GM20431 (cell line): Measurements from ENCODE around the gene KRT6A.

Source experiments
- in situ Hi-C: fragments of 300-500 bp; cut with MseI, MboI; formaldehyde crosslinking; loops from one replicate; pipeline ENCODE4 v1.15.0; 2020; ENCODE audit warnings: low sequenced_read_pairs; ENCODE audit not compliant: unreplicated experiment

The KRT6A gene

DNA sequence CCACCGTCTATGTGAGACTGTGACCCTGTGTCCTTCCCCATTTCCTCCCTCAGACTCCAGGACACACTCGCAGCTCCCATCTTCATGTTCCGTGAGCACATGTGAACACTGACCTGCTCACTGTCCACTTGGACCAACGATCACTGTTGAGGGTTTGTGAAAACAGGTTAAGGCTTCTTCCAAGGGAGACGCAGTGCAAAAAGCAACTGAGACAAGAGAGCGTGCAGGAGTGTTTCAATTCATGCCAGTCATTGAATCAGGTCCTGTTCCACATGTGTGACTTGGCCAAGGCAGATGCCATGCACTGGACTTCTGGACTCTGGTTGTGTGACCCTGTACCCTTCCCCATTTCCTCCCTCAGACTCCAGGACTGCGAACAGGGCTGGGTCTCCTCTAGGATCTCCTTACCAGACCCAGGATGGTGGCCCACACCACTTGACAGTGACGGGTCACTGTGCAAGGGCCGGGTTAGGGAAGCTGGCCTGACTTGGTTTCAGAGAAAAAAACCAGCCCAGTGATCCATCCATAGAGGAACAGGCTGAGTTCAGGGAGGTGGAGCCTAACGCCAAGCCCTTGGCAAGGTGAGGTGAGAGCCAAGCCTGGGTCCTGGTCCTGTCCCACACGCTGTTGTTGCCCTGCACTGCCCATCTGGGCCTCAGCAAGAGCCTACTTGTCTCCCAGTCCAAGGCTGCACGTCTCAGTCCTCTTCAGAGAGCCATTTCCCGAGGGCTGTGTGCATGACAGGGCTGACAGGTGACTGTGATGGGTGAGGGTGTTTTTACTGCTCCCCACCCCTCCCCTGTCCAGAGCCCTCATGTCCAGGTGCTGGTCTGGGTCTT is 32.8 kb upstream of the KRT6A start:
- in situ Hi-C loops: no loop called here

DNA sequence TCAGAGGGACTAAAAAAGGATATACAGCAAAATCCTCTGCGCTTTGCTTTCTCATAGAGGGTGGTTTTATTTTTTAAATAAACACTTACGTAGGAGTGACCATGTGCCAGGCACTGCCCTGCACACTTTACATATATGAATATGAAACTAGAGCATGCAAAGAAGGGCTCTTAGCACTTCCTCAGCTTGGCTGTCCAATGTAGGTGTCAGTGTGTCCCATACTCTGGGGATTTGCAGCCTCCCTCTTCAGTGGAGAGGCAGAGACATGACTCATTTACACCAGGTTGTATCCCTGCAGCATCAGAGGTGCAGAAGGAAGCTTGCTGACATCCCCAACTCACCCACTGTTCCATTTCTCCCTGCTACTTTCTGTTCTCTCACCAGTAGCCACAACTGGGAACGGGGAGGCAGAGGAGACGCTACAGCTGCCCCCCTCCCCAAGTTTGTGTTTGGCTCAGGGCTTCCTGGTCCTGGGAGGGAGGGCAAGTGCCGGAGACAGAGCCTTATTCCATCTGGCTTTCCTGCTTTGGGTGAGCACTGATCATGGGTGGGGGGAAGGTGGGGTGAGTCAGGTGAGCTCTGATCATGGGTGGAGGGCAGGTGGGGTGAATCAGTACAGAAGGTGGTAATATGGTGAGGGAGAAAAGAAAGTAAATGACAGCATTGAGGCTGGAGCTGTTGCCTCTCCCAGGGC is 32.0 kb upstream of the KRT6A start:
- in situ Hi-C loops: no loop called here

DNA sequence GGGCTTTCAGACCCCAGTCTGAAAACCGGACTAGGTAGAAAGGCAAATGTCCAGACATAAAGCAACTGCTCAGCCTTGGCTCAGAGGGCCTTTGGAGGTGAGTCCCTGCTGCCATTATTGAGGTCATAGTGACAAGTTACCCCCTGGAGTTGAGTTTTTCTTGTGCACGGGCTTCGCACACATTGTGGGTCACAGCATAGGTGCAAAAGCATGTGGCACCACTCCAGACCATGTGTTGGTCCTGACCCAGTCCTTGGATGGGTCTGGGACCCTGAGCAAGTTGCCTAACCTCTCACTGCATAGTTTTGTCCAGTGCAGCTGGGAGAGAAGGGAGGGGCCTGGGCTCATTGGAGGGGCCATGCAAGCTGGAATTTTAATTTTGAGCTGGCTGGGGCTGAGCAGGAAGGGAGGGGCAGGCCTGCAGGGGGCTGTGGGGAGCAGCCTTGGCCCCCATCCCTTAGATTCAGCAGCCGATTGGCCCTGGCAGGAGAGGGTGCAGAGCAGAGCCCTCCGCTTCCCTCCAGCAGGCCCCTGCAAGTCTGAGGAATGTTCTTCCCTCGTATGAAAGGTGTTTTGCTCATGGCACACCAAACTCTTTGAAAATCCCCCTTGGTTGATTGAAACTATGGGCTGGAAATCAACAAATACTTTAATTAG is 31.3 kb upstream of the KRT6A start:
- in situ Hi-C loops: no loop called here

DNA sequence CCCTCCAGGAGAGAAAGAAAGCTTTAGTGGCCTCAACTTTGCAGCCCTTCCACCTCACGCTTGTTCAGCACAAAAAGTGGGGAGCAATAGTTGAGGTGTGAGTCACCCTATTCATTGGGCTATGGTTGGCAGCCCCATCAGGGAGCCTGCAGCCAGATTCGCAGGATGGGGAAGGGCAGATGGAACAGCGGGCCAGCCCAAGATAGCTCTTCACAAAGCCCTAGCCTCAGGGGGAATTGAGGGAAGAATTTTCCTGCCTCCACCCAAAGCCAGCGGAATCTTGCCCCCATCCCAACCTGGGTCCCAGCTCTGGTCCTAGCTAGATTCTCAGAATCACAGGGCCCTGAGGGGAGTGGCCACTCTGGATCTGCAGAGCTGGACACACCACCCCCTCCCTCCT is 30.8 kb upstream of the KRT6A start:
- in situ Hi-C loops: no loop called here

DNA sequence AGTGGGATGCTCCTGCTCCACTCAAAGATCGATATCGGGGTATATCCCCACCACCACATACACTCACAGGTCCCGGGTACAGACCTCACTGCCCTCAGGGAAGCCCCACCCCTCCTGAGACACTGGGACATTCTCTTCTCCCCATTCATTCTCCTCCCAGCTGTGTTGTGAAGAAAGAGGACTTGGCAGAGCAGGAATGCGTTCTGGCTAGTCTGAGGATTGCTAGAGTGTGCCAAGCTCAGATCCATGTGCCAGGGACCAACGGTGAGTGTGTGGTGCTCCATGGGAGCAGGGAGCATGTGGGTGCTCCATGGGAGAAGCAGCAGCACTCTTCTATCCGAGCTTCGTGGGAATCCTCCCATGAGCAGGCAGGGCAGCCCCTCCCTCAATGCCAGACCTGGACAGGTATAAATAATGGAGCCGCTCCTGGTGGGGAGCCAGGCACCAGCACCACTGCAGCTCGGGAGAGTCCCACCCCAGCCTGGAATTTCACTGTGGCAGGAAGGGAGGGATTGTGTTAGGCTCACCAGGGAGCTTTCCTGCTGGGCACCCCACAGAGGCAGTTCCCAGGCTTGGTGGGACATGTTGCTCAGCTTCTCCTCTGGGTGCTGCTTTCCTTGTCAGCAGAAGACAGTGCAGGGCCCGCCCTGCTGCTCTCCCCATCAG is 29.4 kb upstream of the KRT6A start:
- in situ Hi-C loops: no loop called here

DNA sequence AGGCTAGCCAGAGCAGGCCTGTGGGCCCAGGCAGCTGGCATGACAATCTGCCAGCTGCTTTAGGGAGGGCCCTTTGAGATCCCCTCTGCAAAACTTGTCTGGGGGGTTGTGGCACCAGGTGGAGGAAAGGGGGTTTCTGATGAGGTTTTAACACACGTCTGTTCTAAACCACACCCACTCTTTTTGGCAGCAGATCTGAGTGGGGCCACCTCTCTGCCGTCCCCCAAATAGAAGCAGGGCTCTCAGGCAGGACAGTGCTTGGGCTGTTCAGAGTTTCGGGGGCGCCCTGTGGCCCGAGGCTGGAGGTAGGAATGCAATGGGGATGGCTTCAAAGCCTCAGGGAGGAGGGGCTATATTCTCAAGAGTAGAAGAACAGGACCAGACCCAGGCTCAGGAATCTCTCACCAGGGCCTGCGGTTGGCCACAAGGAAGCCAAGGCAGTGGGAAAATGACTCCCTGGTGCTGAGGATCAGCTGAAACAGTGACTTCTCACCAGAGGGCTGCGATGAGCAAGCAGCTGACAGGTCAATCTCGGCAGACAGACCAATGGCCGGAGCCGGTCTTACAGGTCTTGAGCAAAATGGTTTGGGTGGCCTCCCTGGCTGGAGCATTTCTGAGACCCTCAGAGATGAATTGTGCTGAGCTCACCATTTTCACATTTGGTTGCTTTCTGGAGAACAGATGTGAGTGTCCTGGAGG is 28.7 kb upstream of the KRT6A start:
- in situ Hi-C loops: no loop called here

DNA sequence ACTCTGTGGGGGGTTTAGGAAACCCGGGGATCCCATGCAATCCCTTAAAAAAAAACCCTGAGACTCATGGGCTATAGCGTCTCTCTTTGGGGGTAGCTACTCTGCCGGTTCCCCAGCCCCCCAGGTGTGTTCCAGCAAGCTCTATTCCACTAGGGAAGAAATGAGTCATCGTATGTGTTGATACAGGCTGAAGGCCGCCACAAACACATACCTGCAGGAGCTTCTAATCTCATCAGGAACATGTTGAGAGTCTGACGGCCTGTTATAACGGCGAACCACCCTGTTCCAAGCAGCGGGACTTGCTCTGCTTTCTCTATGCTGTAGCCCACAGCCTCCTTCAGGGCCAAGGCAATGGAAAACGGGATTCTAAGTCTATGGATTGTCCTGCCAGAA is 28.1 kb upstream of the KRT6A start:
- in situ Hi-C loops: no loop called here

DNA sequence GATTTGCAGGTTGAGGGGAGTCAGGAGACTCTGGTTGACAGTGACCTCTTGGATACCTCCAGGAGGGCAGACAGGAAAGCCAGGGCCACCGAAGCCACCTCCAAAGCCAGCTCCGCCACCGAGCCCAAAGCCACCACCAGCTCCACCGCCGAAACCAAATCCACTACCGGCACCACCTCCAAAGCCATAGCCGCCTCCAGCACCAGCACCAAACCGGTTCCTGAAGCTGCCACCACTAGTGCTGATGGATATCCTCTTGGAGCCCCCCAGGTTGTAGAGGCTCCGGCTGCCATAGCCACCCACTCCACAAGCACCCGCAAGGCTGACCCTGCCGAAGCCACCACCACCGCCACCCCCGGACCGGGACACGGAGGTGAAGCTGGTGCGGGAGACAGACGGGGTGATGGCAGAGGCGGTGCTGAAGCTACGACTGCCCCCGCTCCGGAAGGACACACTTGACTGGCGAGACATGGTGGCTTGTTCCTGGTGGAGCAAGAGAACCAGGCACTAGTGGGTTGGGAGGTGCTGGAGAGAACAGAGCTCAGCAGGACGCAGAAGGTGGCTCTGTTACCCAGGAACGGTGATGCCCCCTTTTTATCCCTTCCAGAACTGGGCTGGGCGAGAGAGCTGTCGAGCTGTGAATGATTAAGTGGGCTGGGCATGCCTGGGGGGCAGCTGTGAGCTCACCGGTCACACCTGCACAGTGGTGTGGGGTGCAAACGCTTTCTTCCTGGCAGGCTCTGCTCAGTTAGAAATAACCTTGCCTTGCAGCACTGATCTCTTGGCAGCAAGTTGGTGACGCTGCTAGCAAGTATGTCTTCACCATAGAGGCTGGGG is 27.0 kb upstream of the KRT6A start, which contains the start of gene KRT5:
Gene KRT5 (minus strand): TSS at position 569 of the 837 bp plus-strand sequence. CDS start 98 bp downstream, at position 471.
- in situ Hi-C loops: no loop called here

DNA sequence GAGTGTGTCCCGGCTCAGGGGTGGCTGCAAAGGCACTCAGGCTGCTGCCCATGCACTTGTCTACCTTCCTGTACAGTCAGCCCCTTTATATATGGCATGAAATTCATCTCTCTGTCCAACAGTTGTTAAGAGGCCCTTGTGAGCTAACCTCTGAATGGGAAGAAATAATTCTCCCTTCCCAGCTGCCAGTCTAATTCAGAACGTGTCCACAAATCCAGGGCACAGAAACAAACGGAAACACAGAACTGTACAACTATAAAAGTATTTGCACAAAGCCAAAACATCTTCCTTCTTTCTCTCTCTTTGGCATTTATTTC is 26.3 kb upstream of the KRT6A start:
- in situ Hi-C loops: no loop called here

DNA sequence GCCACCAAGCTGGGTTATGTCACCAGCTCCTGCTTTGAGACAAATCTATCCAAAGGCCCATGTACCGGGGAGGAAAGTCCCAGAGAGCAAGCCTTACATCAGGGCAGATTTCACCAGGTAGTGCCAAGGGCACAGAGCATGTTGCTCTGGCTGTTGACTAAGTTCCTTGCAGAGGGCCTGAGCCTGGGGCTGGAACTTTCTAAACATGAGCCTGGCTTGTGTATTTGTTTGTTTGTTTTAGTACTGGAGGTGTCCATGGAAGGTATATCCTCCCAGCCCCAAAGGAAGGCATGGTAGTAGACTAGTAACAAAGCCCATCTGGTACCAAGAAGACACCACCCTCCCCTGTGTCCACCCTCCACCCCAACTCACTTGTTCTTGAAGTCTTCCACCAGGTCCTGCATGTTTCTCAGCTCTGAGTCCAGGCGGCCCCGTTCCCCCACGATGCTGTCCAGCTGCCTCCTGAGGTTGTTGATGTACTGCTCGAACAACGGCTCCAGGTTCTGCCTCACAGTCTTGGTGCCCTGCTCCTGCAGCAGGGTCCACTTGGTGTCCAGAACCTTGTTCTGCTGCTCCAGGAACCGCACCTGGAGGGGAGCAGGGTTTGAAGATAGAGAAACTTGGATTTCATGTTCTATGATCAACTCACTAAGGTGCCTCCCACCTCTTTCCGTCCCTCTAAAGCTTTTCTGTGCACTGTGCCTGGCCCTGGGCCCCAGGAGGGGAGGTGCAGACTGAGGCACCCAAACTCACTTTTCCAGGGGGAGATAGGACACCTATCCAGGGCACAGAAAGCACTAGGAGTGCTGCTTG is 25.7 kb upstream of the KRT6A start:
- in situ Hi-C loops: no loop called here

DNA sequence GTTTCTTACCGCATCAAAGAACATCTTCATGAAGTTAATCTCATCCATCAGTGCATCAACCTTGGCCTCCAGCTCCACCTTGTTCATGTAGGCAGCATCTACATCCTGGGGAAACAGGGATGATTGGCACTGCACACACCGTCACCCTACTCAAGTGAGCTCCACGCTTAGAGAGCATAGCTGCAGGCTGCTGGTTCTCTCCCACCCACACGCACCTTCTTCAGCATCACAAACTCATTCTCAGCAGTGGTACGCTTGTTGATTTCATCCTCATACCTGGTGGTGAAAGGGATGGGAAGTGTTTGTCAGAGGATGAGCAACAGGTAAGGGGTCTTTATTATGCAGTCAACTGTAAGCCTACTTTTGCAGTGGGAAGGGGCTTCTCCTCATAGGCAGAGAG is 24.8 kb upstream of the KRT6A start:
- in situ Hi-C loops: no loop called here

DNA sequence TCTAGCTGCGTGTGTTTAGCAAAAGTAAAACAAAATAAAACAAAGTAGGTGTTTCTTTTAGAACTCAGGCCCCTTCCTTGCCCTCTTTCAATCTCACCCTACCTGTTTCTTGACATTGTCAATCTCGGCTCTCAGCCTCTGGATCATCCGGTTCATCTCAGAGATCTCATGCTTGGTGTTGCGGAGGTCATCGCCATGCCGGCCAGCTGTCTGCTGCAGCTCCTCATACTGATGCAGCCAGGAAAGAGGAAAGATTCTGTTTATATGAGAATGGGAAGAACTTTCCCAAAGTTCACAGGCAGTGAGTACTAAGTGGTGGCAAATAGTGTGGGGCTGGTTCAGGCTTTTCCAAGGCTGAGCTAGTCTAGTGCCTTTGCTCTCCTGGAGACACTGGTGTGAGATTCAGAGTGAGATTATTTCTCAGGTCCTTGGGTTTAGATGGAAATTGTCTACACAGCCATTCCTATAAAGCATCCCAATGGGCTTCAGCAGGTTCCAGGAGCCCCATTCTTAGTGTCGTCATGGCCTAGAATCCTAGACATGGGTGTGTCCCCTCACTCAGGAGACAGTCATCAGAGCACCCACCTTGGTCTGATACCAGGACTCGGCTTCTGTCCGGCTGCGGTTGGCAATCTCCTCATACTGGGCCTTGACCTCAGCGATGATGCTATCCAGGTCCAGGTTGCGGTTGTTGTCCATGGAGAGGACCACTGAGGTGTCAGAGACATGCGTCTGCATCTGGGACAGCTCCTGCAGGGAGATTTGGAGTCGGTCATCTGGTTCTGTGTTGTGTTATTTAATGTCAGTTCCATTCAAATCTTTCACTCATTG is 24.2 kb upstream of the KRT6A start:
- in situ Hi-C loops: no loop called here

DNA sequence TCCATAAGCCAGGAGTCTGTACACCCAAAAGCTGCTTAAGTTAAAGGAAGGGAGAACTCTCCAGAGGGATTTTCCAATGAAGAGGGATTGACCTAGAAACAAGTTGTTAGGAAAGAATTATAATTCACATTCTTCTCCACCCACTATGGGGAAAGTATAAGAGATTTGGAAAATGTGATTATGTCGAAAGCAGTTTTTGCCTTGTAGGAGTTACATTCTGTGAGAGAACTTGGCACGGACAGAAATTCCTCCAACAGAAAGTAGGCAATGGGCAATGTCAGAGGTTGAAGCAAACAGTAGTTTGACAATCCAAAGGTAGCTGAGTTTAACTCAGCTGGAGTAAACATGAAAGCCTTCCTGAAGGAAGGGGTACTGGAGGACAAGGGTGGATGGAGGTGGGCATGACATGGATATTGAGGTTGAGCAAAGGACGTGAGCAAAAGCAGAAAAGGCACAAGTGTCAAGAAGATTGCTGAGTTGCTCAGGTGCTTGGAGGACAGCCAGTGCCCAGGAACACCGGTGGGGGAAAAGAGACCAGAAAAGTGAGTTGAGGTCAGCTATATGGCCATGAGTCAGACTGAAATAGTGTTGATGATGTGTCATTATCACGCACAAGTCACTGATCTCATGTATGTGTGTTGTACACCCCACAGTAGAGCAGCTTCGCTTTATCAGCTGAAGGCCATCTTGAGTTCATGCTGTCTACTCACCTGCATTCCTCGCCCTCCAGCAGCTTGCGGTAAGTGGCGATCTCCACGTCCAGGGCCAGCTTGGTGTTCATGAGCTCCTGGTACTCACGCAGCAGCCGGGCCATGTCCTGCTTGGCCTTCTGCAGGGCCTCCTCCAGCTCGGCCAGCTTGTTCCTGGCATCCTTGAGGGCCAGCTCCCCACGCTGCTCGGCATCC is 23.1 kb upstream of the KRT6A start:
- in situ Hi-C loops: no loop called here

DNA sequence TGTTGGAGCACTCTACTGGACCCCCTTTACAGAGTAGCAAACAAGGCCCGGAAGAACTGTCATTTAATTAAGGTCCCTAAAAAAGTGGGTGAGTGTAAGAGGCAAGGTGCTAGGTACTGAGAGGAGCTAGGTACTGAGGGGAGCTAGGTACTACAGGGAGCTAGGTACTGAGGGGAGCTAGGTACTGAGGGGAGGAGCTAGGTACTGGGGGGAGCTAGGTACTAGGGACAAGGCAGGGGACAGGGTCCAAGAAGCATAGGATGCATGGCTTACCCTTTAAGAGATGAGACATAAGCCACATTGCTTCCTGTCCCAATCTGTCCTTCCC is 22.2 kb upstream of the KRT6A start:
- in situ Hi-C loops: no loop called here

DNA sequence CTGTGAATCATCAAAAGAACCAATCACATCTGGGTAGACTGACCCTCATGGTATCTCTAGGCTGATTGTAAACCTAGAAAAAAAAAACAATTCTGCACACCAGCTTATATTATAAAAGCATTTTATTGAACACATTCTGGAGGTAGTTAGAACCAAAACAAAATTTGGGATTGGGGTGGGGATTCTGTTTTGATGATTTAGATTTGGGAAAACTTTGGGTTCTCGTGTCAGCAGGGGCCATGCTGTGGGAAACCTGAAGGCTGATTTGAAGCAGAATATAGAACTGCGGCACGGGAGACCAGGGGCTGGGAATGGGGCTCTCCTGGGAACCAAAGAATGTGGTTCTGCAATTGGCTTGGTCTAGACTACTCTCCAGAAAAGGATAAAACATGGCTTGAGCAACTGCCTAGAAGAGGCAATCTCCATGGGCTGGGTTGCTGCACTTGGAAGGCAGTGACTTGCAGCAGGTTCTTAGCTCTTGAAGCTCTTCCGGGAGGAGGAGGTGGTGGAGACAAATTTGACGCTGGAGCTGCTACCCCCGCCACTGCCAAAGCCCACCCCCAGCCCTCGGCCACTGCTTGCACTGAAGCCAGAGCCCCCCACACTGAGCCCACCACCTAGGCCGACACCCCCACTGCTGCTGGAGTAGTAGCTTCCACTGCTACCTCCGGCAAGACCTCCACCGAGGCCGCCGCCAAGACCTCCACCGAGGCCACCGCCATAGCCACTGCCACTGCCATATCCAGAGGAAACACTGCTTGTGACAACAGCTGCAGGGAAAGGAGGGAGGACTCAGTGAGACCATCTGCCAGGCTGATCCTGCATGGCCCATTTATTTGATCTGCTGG is 21.6 kb upstream of the KRT6A start:
- in situ Hi-C loops: no loop called here

DNA sequence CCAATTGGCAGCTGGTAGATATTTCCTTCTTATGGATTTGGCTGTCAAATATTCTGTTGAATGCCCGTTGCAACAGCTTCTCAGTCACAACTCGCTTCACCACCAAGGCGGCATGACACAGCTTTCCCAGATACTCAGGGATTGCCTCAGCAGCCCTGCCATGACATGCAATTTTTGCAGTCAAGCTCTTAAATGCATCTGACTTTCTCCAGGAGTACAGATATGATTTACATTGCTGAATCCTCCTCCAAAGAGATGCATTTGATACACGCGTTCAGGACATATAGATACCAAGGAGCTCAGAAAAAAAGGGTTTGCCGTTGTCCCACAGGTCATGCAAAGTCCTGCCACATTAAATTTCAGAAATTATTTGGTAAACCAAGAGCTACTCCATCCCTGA is 20.7 kb upstream of the KRT6A start:
- in situ Hi-C loops: no loop called here
